Head of caudate nucleus (tissue), 42 donors: ENCODE data around the gene DDX3X.
"Not testable (repeated sequence)": the region's sequence is repeated elsewhere in the genome, so short reads cannot be mapped to it uniquely, and the experiment has no call there.

Source experiments
- DNase-seq, 42 donors: peaks; one replicate each; pipeline versions ENCODE4 v3.0.0 to v3.0.0-alpha.2; 2020 to 2021; ENCODE audit warnings: mixed read lengths in 7 of 42
- intact Hi-C: fragments of 100-400 bp; cut with DNase I; formaldehyde crosslinking; loops from one replicate; pipeline ENCODE4 v1.15.0; 2022

Gene DDX3X

GRCh38 chrX:41350150-41350975 is 16.4 kb downstream of the DDX3X start:
- DNase-seq: no peak
- intact Hi-C loops: no loop called here

DNA sequence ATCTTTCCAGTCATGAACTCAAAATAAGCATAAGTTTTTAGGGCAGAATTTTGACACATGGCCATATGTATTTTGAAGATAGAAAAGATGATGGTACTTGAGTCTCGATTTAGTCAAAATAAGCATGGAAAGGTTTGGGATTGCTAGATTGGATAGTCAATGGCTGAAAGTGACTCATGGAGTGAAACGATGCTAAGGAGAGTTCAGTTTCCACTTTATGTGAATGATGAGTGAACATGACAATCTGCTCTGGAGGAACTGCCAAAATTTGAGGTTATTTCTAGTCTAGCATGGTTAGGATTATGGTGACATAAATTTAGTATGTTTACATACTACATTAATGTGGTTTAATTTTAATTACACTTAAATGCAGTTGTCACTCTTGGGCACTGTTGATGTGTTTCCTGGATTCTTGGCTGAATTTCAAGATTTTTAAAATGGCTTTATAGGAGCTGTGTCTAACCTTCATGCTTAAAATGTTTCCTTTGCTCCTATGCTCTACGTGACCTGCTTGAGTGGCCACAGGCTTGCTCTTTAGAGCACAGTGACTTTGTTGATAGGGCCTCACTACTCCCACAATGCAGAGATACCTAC is 17.1 kb downstream of the DDX3X start:
- intact Hi-C loops: no loop called here
- DNase-seq: no peak

DNA sequence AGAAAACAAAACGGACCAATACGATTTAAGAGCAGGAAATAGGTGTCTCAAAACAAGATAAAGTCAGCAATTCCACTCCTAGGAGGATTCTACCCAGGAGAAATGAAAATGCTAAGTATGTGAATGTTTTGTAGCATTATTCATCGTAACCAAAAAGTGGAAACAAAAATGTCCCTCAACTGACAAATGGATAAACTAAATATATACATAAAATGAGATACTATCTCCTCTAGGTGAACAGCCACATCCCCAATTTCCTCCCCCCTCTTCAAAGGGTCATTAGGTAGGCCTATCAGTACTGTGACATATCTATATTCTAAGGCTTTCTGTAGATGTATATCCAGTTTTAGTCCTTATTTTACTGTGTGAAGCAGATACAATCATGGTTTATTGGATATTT is 18.0 kb downstream of the DDX3X start:
- DNase-seq: no peak
- intact Hi-C loops: no loop called here

GRCh38 chrX:41352329-41352838 is 18.4 kb downstream of the DDX3X start:
- intact Hi-C loops: no loop called here
- no peak for DNase-seq

- intact Hi-C loops: no loop called here
Measured at GRCh38 chrX:41353985-41354384, 20.0 kb downstream of the DDX3X start.

GRCh38 chrX:41369152-41369551 is 35.2 kb downstream of the DDX3X start:
- intact Hi-C loops: no loop called here

More at GRCh38 chrX:41353985-41354384, 20.0 kb downstream of the DDX3X start:
- no peak for DNase-seq

DNA sequence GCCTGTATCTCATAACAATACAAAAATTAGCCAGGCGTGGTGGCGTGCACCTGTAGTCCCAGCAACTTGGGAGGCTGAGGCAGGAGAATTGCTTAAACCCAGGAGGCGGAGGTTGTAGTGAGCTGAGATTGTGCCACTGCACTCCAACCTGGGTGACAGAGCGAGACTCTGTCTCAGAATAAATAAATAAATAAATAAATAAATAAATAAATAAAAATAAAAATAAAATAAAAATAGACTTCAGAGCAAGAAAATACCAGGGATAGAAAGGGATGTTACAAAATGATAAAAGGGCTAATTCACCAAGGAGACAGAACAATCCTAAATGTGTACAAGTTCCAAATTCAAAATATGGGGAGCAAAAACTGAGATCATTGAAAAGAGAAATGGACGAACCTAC is 37.6 kb downstream of the DDX3X start:
- intact Hi-C loops, DNase-seq: not testable (repeated sequence)

More at GRCh38 chrX:41369152-41369551, 35.2 kb downstream of the DDX3X start:
- no peak for DNase-seq

DNA sequence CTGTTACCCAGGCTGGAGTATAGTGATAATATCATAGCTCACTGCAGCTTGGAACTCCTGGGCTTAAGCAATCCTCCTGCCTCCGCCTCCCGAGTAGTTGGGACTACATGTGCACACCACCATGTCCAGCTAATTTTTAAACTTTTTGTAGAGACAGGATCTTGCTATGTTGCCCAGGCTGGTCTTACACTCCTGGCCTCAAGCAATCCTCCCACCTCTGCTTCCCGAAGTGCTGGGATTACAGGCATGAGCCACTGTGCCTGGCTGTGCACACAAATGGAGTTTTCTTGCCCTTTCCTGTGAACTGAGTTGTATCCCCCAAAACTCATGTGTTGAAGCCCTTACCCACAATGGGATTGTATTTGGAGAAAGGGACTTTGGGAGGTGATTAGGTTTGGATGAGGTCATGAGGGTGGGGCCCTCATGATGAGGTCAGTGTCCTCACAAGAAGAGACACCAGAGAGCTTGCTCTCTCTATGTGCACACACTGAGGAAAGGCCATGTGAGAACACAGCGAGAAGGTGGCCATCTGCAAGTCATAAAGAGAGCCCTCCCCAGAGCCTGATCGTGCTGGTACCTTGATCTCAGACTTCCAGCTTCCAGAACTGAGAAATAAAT is 40.1 kb downstream of the DDX3X start:
- no peak for DNase-seq
- intact Hi-C loops: no loop called here

GRCh38 chrX:41377624-41378023 is 43.7 kb downstream of the DDX3X start:
- intact Hi-C loops: no loop called here
- DNase-seq: no peak

DNA sequence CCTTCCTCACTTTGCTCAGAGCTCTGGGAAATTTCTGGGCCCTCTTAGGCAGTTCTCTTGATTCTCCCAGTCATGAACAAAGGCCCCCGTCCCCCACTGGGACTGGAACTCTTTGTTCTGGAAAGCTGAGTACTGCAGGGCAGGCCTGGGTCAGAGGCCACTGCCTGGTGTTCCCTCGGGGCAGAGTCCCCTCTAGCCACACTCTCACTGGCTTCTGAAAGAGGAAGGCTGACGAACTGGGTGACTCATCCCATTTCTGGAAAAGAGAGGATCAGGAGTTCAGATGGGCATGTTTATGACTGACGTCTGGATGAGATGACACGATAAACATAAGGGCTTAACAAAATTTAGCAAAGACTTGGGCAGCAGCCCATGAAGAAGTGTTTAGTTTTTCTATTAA is 47.7 kb downstream of the DDX3X start:
- DNase-seq: peak in 5 of 42 donors; percentile 12 to 40 (median 19)
- intact Hi-C loops: no loop called here

- no peak for DNase-seq
- intact Hi-C loops: no loop called here
Measured at GRCh38 chrX:41382714-41383645, 49.0 kb downstream of the DDX3X start.

DNA sequence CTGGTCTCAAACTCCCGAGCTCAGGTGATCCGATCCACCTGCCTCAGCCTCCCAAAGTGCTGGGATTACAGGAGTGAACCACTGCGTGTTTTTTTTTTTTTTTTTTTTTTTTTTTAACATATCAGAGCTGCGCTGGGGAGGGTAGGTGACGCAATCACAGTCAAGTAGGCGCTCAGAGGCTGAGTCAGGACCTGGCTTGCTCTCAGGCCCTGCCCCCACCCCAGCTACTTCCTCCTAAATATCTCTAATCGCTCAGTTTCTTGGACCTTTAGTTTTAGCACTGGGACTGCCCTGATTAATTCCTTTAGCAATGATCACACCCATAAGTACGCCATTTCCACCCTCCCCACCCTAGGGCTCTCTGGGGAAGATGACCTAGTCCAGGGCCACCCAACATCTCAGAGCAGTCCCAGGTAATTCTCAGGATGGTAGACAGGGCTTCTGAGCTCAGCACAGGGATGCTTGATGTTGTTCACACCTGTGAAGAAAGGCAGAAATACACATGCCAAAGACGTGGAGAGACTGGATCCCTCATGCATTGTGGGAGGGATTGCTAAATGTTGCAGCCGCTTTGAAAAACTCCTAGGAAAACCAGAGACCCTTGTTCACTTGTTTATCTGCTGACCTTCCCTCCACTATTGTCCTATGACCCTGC is 50.2 kb downstream of the DDX3X start:
- peak in 38 of 42 donors; percentile 4 to 66 (median 33) for DNase-seq
- intact Hi-C loops: no loop called here

DNA sequence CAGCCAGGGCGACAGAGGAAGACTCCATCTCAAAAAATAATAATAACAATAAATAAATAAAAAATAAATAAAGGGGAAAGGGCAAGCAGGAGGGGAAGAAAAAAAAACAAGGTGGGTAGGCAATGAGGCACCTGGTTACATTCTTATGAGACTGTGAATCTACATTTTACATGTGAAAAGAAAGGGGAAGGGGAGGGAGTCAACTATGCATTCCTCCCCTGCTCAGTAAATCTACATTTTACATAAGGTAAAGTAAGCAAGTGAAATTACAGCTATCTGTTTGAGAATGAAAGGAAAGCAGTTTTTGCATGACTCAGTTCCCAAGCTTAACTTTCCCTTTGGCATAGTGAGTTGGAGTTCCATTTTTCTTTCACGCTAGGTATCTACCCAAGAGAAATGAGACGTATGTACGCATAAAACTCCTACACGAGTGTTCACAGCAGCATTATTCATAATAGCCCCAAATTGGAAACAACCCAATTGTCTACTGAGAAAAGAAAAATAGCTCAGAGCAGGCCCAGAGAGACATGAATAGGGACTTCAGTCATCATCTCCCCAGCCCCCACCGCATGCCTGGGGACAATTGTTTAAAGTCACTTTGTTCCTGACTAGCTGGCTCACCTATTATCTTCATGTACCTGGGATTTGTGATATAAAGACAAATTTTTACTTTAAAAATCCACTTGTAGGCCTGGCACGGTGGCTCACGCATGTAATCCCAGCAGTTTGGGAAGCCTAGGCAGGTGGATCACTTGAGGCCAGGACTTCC is 52.4 kb downstream of the DDX3X start:
- intact Hi-C loops: no loop called here
- peak in 6 of 42 donors; percentile 0 to 22 (median 8) for DNase-seq

DNA sequence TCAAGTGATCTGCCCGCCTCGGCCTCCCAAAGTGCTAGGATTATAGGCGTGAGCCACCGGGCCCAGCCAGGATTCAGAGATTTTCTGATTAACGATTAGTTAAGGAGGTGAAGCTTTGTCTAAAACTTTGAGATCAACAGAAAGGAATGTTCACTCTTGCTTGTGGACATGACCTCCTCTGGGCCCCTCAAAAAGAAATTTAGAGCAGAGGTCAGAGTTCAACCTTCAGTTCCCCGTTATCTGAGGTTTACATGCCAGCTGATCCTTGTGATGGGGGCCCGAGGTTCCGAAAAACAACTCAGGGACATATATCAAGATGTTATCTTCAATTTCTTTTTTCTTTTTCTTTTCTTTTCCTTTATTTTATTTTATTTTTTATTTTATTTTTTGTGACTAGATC is 54.6 kb downstream of the DDX3X start:
- intact Hi-C loops: no loop called here
- no peak for DNase-seq

GRCh38 chrX:41389311-41389888 is 55.4 kb downstream of the DDX3X start:
- DNase-seq: no peak
- intact Hi-C loops: no loop called here

DNA sequence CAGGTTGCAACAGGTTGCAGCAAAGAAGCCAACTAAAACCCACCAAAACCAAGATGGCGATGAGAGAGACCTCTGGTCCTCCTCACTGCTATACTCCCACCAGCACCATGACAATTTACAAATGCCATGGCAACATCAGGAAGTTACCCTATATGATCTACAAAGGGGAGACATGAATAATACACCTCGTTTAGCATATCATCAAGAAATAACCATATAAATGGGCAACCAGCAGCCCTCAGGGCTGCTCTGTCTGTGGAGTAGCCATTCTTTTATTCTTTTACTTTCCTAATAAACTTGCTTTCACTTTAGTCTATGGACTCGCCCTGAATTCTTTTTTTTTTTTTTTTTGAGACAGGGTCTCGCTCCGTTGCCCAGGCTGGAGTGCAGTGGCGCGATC is 56.6 kb downstream of the DDX3X start:
- DNase-seq, intact Hi-C loops: not testable (repeated sequence)

GRCh38 chrX:41391606-41392005 is 57.6 kb downstream of the DDX3X start:
- DNase-seq: no peak
- intact Hi-C loops: no loop called here
